ENCODE data around the gene METTL1.

The METTL1 gene

DNA sequence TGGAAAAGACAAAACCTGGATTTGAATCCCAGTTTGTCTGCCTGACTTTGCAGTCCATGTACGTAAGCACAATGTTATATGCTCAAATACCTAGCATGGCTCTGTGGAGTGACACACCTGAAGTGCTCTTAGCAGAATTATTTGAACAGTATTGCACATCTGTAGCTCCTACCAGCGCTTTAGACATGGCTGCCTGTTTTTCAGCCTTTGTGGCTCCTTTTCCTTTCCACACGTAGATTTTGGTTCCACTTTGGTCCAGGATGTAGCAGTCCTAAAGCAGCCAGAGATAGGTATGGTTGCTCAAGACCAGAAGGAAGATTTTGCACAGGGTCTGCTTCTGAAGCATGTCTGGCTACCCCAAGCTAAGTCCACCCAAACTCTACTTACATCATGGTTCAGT, 37.5 kb upstream of the METTL1 start:
- Mint-ChIP-seq H3K27me3 (ENCODE audit: low read depth, poor library complexity) (peaks cover 3% of the 10 kb centered on the region), H3K9me3 (no peaks in the 10 kb centered on the region), H3K4me1 (no peaks in the 10 kb centered on the region), H3K36me3 (ENCODE audit: low read depth) (peaks cover 32% of the 10 kb centered on the region), H3K4me3 (no peak overlapping the region), H3K27ac (no peak overlapping the region)
- DNase-seq = no peak
- TF ChIP-seq CTCF (IDR thresholded peaks at IDR 0.05) = no peak

DNA sequence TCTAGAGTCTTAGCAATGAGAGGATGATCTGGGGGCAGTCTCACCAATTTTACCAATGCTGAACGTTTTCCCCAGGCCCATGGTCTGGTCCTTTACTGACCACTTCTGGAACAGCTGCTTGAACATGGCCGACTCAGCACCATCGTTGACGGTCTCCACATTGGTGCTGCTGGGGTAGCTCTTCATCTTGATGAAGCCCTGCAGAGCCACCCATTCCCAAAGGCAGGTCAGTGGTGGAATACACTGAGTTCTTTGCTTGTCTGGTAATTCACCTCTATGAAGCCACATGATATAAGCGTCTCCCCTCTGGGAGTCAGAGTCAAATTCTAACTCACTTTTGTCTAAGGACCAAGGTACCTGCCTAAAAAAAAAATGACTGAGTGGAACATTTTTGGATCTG, 36.4 kb upstream of the METTL1 start:
- no peak for TF ChIP-seq CTCF (IDR thresholded peaks at IDR 0.05)
- Mint-ChIP-seq H3K4me1 (no peaks in the 10 kb centered on the region), H3K27ac (no peak overlapping the region), H3K9me3 (no peaks in the 10 kb centered on the region), H3K36me3 (ENCODE audit: low read depth) (peaks cover 36% of the 10 kb centered on the region), H3K4me3 (no peak overlapping the region), H3K27me3 (ENCODE audit: low read depth, poor library complexity) (peaks cover 3% of the 10 kb centered on the region)
- no peak for DNase-seq

- Mint-ChIP-seq H3K27ac (no peak overlapping the region), H3K4me1 (no peaks in the 10 kb centered on the region), H3K9me3 (no peaks in the 10 kb centered on the region), H3K27me3 (ENCODE audit: low read depth, poor library complexity) (peaks cover 3% of the 10 kb centered on the region), H3K36me3 (ENCODE audit: low read depth) (peaks cover 36% of the 10 kb centered on the region), H3K4me3 (no peak overlapping the region)
- no peak for DNase-seq
- no peak for TF ChIP-seq CTCF (IDR thresholded peaks at IDR 0.05)
Observed at GRCh38 chr12:57807285-57807684, 35.4 kb upstream of the METTL1 start.

GRCh38 chr12:57806677-57807076, 34.8 kb upstream of the METTL1 start:
- H3K27ac Mint-ChIP-seq = no peak overlapping the region
- peaks cover 3% of the 10 kb centered on the region for H3K27me3 Mint-ChIP-seq (ENCODE audit: low read depth, poor library complexity)
- no peak for TF ChIP-seq CTCF (IDR thresholded peaks at IDR 0.05)
- no peak overlapping the region for H3K4me3 Mint-ChIP-seq
- no peaks in the 10 kb centered on the region for H3K9me3 Mint-ChIP-seq
- DNase-seq = no peak
- no peaks in the 10 kb centered on the region for H3K4me1 Mint-ChIP-seq
- peaks cover 36% of the 10 kb centered on the region for H3K36me3 Mint-ChIP-seq (ENCODE audit: low read depth)

GRCh38 chr12:57803319-57803893, 31.5 kb upstream of the METTL1 start:
- H3K4me1 Mint-ChIP-seq = no peaks in the 10 kb centered on the region
- H3K9me3 Mint-ChIP-seq = no peaks in the 10 kb centered on the region
- H3K27me3 Mint-ChIP-seq (ENCODE audit: low read depth, poor library complexity) = peaks cover 3% of the 10 kb centered on the region
- no peak overlapping the region for H3K27ac Mint-ChIP-seq
- H3K4me3 Mint-ChIP-seq = no peak overlapping the region
- DNase-seq = peak; percentile 59
- peaks cover 31% of the 10 kb centered on the region for H3K36me3 Mint-ChIP-seq (ENCODE audit: low read depth)
- peak; percentile 70 for TF ChIP-seq CTCF (IDR thresholded peaks at IDR 0.05)

GRCh38 chr12:57802607-57803006, 30.7 kb upstream of the METTL1 start:
- H3K9me3 Mint-ChIP-seq = no peaks in the 10 kb centered on the region
- DNase-seq = no peak
- peaks cover 34% of the 10 kb centered on the region for H3K36me3 Mint-ChIP-seq (ENCODE audit: low read depth)
- H3K27ac Mint-ChIP-seq = no peak overlapping the region
- H3K4me3 Mint-ChIP-seq = no peak overlapping the region
- no peaks in the 10 kb centered on the region for H3K4me1 Mint-ChIP-seq
- H3K27me3 Mint-ChIP-seq (ENCODE audit: low read depth, poor library complexity) = peaks cover 3% of the 10 kb centered on the region
- TF ChIP-seq CTCF (IDR thresholded peaks at IDR 0.05) = no peak
